RWPE1 (cell line): ENCODE results near the gene XIRP2.

Source experiments
- CTCF ChIA-PET: fragments of 350-600 bp; sonication (Branson Sonifier 250); formaldehyde crosslinking; extraction: SDS; loops from one replicate; lab custom pipeline; 2021; lab: Yijun Ruan, JAX
- POLR2A ChIA-PET: fragments of 400-600 bp; formaldehyde crosslinking; extraction: SDS; loops from one replicate; lab custom pipeline; 2020; ENCODE audit warnings: antibody characterized with exemption; ENCODE audit not compliant: low non-redundant PET; lab: Yijun Ruan, JAX
- DNase-seq: peaks from one replicate; pipeline ENCODE4 v3.0.0; 2012; ENCODE audit warnings: low spot score
- H3K27ac ChIP-seq: fragments of 450-650 bp; 2 replicates; pipeline ENCODE4 v1.5.1; 2017
- CTCF ChIP-seq: fragments of 450-650 bp; conservative IDR thresholded peaks from 2 replicates; pipeline ENCODE4 v1.5.1; 2017; ENCODE audit warnings: low read depth, mild to moderate bottlenecking

Gene XIRP2

GRCh38 chr2:166897666-166898065 is 9.4 kb downstream of the XIRP2 start:
- CTCF ChIA-PET: no interaction called here
- DNase-seq: no peak
- POLR2A ChIA-PET: no interaction called here
- no peak overlapping the region for H3K27ac ChIP-seq
- TF ChIP-seq CTCF: no peak

- POLR2A ChIA-PET: no interaction called here
- no peak for DNase-seq
- H3K27ac ChIP-seq: no peak overlapping the region
- CTCF ChIA-PET: no interaction called here
- no peak for TF ChIP-seq CTCF
Measured at GRCh38 chr2:166899676-166900075, 11.4 kb downstream of the XIRP2 start.

GRCh38 chr2:166900700-166901099 is 12.4 kb downstream of the XIRP2 start:
- peak; percentile 8 for DNase-seq
- no peak overlapping the region for H3K27ac ChIP-seq
- no peak for TF ChIP-seq CTCF
- ChIA-PET POLR2A (no interaction called here), CTCF (no interaction called here)

- ChIA-PET POLR2A (no interaction called here), CTCF (no interaction called here)
- DNase-seq: no peak
- no peak overlapping the region for H3K27ac ChIP-seq
- TF ChIP-seq CTCF: no peak
Measured at GRCh38 chr2:166901336-166901735, 13.1 kb downstream of the XIRP2 start.

GRCh38 chr2:166916987-166917386 is 28.7 kb downstream of the XIRP2 start:
- ChIA-PET CTCF (interaction anchor here (0.6 kb wide), 1 partner anchor 377 kb away, joined by 3 read pairs; no protein-coding TSS in a partner anchor), POLR2A (no interaction called here)
- no peak overlapping the region for H3K27ac ChIP-seq
- DNase-seq: no peak
- no peak for TF ChIP-seq CTCF

- CTCF ChIA-PET: interaction anchor here (0.6 kb wide), 1 partner anchor 378 kb away, joined by 3 read pairs; no protein-coding TSS in a partner anchor
- no peak overlapping the region for H3K27ac ChIP-seq
- no peak for DNase-seq
- no peak for TF ChIP-seq CTCF
- POLR2A ChIA-PET: no interaction called here
Measured at GRCh38 chr2:166917415-166917814, 29.1 kb downstream of the XIRP2 start.
